Endometrial microvascular endothelial cells (primary cell): Measurements from ENCODE around the gene TTLL5. TPM values are rescaled to one million over a fixed set of nuclear protein-coding genes. Genes with fewer than 3 reads are reported as not detected.

Source experiments
- in situ Hi-C: cut with HindIII; loops from 2 replicates; pipeline ENCODE4 v1.10.0; 2017; ENCODE audit warnings: low sequenced_read_pairs, low pct_unique_long_range_greater_than_20kb; ENCODE audit errors: inconsistent ontology term
- total RNA-seq: library from RNA; depleted of rRNA; stranded (reverse); fragments of >200 nt; gene quantifications from one replicate; pipeline ENCODE4 v1.2.3, GENCODE V29; 2015; ENCODE audit errors: inconsistent ontology term

The TTLL5 gene
- total RNA-seq, 1 donor from 2014 or later = 53.8 TPM

- in situ Hi-C loops = loop anchor here (25.0 kb wide), 1 partner anchor 191 kb away; no protein-coding TSS in a partner anchor
Observed at GRCh38 chr14:75720842-75721498, 59.9 kb downstream of the TTLL5 start.

DNA sequence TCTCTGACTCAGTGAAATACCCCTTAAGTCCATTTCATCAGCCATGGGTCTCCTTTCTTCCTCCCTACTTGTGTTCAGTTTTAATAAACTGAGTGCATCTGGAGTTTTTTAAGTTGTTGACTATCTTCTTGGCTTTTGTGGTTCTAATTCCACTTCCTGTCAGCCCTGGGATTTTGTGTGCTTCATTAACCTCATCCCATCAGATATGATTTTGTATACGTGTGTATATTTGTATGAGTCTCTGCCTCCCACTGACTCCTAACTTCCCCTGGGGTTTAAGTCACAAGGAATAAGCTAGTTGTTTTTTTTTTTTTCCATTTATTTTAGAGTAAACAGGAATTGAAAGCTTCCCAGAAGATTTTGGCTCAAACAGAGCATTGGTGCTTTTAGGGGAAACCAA is 62.7 kb downstream of the TTLL5 start:
- in situ Hi-C loops = loop anchor here (25.0 kb wide), 1 partner anchor 189 kb away; no protein-coding TSS in a partner anchor

GRCh38 chr14:75724414-75725204 is 63.6 kb downstream of the TTLL5 start:
- in situ Hi-C loops = loop anchor here (25.0 kb wide), 1 partner anchor 188 kb away; no protein-coding TSS in a partner anchor

DNA sequence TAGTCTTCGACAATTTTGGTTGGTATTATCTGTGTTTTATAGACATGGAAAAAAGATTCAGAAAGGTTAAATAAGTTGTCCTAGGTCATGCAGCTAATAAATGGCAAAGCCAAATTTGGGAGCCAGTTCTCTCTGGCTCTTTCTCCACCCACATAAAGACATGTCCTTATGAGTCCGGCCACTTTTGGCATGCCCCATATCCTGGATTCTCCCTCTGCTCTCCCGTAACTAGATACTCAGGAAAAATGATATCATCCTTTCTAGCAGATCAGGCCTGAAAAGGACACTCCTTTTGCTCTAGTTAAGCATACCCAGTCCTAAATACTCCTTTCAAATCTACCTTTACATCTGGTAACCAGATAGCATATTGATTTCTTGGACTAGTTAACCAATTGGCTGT is 64.4 kb downstream of the TTLL5 start:
- in situ Hi-C loops = no loop called here

DNA sequence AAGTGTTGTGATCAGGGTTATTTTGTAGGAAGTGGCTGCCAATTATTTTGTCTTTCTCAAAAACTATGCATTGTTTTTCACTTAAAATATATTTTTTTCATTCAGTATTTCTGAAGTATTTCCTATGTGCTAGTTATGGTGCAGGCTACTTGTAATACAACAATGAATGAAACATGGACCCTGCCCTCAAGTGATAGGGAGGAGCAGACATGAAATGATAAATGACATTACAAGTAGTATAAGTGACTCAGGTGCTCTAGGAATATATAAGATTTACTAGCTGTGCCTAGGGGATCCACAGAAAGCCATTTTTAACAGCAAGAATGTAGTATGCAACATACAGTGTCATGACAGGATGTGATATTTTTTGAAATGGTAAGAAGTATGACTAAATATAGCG is 65.3 kb downstream of the TTLL5 start:
- in situ Hi-C loops = no loop called here

- in situ Hi-C loops = no loop called here
Observed at GRCh38 chr14:75727124-75727523, 66.1 kb downstream of the TTLL5 start.

GRCh38 chr14:75732888-75733287 is 71.8 kb downstream of the TTLL5 start:
- in situ Hi-C loops = no loop called here

- in situ Hi-C loops = no loop called here
Observed at GRCh38 chr14:75734854-75735253, 73.8 kb downstream of the TTLL5 start.

- in situ Hi-C loops = no loop called here
Observed at GRCh38 chr14:75736845-75737485, 75.9 kb downstream of the TTLL5 start.

- in situ Hi-C loops = no loop called here
Observed at GRCh38 chr14:75738192-75738591, 77.1 kb downstream of the TTLL5 start.

DNA sequence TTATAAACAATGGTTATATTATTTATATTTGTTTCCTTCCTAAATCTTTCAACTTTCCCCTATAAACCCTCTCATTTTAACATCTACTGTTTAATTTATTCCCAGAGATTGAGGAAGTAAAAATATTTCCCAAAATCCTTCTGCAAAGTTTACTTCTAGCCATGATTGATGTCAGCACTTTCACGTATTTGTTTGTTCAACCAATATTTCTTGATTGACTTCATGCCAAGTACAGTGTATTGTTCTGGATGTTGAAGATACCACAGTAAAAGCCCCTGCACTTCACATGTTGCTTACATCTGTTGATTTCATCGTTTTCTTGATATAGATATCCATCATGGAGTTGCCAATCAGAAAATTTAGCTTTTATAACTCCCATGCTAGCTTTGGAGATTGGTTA is 81.8 kb downstream of the TTLL5 start:
- in situ Hi-C loops = no loop called here

DNA sequence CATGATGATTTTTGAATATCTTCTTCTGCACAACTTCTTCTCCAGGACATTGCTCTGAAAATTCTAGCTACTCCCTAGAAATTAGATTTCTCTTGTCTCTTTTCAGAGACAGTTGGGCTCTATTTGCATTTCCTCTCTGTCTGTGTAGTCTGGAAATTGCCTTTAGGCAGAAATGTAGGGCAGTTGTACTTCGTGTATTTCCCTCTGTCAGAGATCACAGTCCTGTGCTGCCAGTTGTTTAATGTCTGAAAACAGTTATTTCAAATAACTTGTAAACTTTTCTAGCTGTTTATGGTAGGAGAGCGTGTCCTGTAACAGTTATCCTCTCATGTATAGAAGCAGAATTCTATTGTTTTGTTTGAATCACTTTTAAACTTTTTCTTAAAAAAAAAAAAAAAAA is 86.9 kb downstream of the TTLL5 start:
- in situ Hi-C loops = no loop called here

- in situ Hi-C loops = no loop called here
Observed at GRCh38 chr14:75748336-75748735, 87.3 kb downstream of the TTLL5 start.

- in situ Hi-C loops = no loop called here
Observed at GRCh38 chr14:75751296-75751695, 90.2 kb downstream of the TTLL5 start.

DNA sequence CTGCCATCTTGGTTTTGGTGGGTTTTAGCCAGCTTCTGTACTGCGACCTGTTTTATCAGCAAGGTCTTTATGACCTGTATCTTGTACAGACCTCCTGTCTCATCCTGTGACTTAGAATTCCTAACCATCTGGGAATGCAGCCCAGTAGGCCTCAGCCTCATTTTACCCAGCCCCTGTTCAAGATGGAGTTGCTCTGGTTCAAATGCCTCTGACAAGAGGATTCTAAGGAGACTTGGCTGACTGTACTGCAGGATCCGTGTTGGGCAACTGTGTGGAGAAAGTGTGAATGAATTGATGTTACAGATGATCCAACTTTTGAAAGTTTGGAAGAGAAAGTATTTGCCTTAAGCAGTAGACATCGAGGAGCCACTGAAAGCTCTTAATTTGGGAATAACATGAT is 91.0 kb downstream of the TTLL5 start:
- in situ Hi-C loops = no loop called here

DNA sequence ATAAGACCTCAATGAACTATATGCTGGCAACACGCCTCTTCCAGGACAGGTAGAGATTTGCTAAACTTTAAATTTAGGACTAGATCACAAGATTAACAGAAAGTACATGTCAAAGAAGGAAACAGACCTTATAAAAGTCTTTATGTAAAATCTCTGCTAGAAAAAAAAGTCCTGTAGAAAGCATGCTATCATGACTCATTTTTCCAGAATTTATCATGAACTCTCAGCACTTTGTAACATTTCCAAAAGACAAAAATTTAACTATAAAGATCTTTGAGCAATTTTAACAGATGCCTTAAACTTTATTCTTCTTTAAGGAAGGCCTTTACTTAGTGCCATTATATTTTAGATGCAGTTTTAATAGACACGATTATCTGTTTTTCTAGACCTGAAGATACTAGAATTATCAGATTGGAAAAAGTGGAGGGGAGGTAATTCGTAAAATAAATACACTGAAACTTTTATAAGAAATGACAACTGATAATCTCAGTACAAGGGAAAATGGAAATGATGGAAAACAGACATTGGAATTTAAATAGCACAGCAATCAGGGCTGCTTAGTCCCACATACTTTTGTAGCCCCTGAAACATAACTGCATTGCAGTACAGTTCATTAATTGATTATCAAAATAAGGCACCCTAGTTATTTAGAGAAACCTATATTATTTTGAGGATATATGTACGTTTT is 92.0 kb downstream of the TTLL5 start:
- in situ Hi-C loops = no loop called here

- in situ Hi-C loops = no loop called here
Observed at GRCh38 chr14:75753696-75754095, 92.7 kb downstream of the TTLL5 start.

DNA sequence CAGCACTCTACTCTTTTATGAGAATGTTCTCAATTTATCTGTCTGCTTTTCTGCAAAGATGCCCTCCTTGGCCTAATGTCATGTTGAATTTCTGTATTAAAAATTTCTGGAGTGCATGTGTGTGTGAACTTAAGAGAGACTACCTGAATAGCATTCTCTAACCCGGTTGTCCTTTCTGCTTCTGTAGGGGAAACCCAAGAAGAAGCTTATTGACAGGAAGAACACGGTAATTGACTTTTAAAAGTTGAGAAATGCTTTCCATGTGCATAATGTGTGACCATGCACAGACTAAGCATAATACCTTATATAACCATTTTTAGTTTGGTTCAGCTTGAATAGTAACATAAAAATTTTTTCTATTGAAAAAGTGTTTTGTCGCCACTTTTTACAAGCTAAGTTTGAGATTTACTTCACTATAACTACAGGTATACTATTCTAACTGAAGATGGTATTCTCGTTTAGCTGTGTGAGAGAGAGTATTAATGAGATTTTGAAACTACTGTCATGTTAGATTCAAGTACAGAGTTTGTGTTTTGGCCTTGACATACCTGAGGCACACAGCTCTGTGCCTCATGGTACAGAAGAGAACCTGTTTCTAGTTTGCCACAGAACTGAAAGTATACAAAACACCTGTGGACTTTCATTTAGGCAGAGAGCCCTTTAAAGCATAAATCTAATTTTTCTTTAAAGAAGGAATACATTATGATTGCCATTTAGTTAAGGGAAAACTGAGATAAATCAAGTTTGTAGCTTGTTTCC is 96.8 kb downstream of the TTLL5 start:
- in situ Hi-C loops = no loop called here

DNA sequence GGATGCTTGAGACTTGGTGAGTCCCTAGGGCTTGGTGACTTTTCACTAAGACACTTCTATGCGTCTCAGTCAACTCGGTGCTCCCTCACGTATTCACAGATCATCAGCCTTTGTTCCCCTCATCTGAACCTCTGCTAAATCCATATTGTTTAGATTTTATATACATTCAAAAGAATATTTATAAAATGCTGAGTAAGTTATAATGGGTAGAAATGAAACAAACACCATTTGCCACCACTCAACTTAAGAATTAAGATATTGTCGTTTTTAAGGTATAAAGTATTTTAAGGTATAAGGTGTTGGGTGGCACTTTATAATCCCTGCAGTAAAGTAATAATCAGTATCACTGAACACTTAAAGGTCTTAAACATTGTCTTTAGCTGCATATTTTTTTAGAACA is 103.0 kb downstream of the TTLL5 start:
- in situ Hi-C loops = no loop called here
